Panc1 (cell line): ENCODE measurements around the gene MET. TPM values are rescaled to one million over a fixed set of nuclear protein-coding genes. Genes with fewer than 3 reads are reported as not detected.

Source experiments
- ATAC-seq: fragments of 200-7000 bp; cut with Tn5 transposase; 2 replicates; pipeline ENCODE4 v1.9.1; 2020; ENCODE audit warnings: mild to moderate bottlenecking, moderate library complexity
- BruUV-seq: library from RNA; stranded (reverse); fragments of 400-500 nt; replicated peaks from 2 replicates; lab custom pipeline; 2021; lab: Mats Ljungman, UMichigan
- CTCF ChIA-PET: fragments of 300-600 bp; sonication (Branson Sonifier 250); formaldehyde crosslinking; loops from one replicate; lab custom pipeline; 2022; ENCODE audit warnings: antibody characterized with exemption; lab: Charles Lee
- POLR2A ChIA-PET: fragments of 300-600 bp; sonication (Branson Sonifier 250); formaldehyde crosslinking; loops from one replicate; lab custom pipeline; 2022; ENCODE audit warnings: antibody characterized with exemption; lab: Charles Lee
- DNase-seq: peaks from one replicate; pipeline ENCODE4 v3.0.0-alpha.2; 2010; ENCODE audit warnings: low read depth, low spot score
- H3K27ac ChIP-seq: 2 replicates; pipeline ENCODE4 v1.5.1; 2011; ENCODE audit warnings: mild to moderate bottlenecking, low read length, inconsistent platforms
- H3K27me3 ChIP-seq: fragments of 200-500 bp; sonication (Bioruptor generic); 2 replicates; pipeline ENCODE4 v1.6.0; 2014; ENCODE audit warnings: low read length, inconsistent platforms; ENCODE audit not compliant: control insufficient read depth, insufficient read depth
- H3K36me3 ChIP-seq: fragments of 200-500 bp; sonication (Bioruptor generic); 2 replicates; pipeline ENCODE4 v1.5.1; 2014; ENCODE audit warnings: inconsistent platforms, mild to moderate bottlenecking, low read length, moderate library complexity; ENCODE audit not compliant: control insufficient read depth, insufficient read depth
- H3K4me1 ChIP-seq: 2 replicates; pipeline ENCODE4 v1.5.1; 2011; ENCODE audit warnings: inconsistent platforms, mild to moderate bottlenecking, low read length, moderate library complexity; ENCODE audit not compliant: control insufficient read depth, insufficient read depth
- H3K4me3 ChIP-seq, 2 experiments: 2 replicates each; pipeline ENCODE4 v1.5.1; 2011 to 2012; ENCODE audit warnings: low read depth in 2 of 2, low read length in 2 of 2, mild to moderate bottlenecking in 2 of 2, inconsistent platforms in 1 of 2, moderate library complexity in 1 of 2
- H3K9me3 ChIP-seq: fragments of 200-500 bp; sonication (Bioruptor generic); 2 replicates; pipeline ENCODE4 v1.5.1; 2014; ENCODE audit warnings: low read depth, mild to moderate bottlenecking, inconsistent platforms, low read length, moderate library complexity; ENCODE audit not compliant: control insufficient read depth, insufficient read depth
- CTCF ChIP-seq: fragments of 450-650 bp; IDR thresholded peaks from 2 replicates; pipeline ENCODE4 v1.5.1; 2017; ENCODE audit warnings: mild to moderate bottlenecking
- POLR2AphosphoS5 ChIP-seq: IDR thresholded peaks from 2 replicates; pipeline ENCODE4 v1.6.1; 2012; ENCODE audit warnings: mild to moderate bottlenecking, low read depth, low read length, moderate library complexity
- REST ChIP-seq, 2 experiments: IDR thresholded peaks; 2 replicates each; pipeline ENCODE4 v1.6.1; 2011 to 2012; ENCODE audit warnings: low read depth in 2 of 2, control low read depth in 1 of 2, low read length in 1 of 2, mild to moderate bottlenecking in 1 of 2, moderate library complexity in 1 of 2; ENCODE audit not compliant: insufficient read depth in 1 of 2
- SIN3A ChIP-seq: IDR thresholded peaks from 2 replicates; pipeline ENCODE4 v1.6.1; 2012; ENCODE audit warnings: low read depth, mild to moderate bottlenecking, low read length, moderate library complexity, borderline replicate concordance; ENCODE audit not compliant: insufficient read depth
- TCF7L2 ChIP-seq: IDR thresholded peaks from 2 replicates; pipeline ENCODE4 v1.6.1; 2011; ENCODE audit warnings: mild to moderate bottlenecking, low read depth, low read length, inconsistent platforms
- in situ Hi-C: cut with HindIII; loops from 2 replicates; pipeline ENCODE4 v1.10.0; 2016; ENCODE audit warnings: low sequenced_read_pairs, low pct_unique_long_range_greater_than_20kb
- intact Hi-C: fragments of 100-400 bp; cut with micrococcal nuclease; formaldehyde crosslinking; loops from one replicate; pipeline ENCODE4 v1.10.0; 2022; ENCODE audit not compliant: unreplicated experiment
- total RNA-seq: library from RNA; stranded (reverse); gene quantifications from one replicate; pipeline ENCODE4 v1.2.1, GENCODE V29; 2021; ENCODE audit not compliant: unreplicated experiment

The MET gene
- total RNA-seq, 1 experiment from 2014 or later: 103 TPM

- in situ Hi-C loops: no loop called here
- intact Hi-C loops: no loop called here
- Histone ChIP-seq H3K36me3 (no peaks in the 10 kb centered on the region; the same call in none of the 2 replicates), H3K27me3 (no peaks in the 10 kb centered on the region), H3K4me1 (peaks cover 20% of the 10 kb centered on the region), H3K4me3 (no peak overlapping the region), H3K27ac (no peak overlapping the region), H3K9me3 (no peaks in the 10 kb centered on the region)
- POLR2A ChIA-PET: no interaction called here
- TF ChIP-seq REST (IDR thresholded peaks at IDR 0.05; ENCODE audit: insufficient read depth in 1 of 2, low read depth in 2 of 2, low read length in 1 of 2) (no peak), SIN3A (no peak), TCF7L2 (no peak), CTCF (no peak), POLR2AphosphoS5 (no peak)
- DNase-seq: no peak
- ATAC-seq: no peak
- CTCF ChIA-PET: no interaction called here
- no TSS peak for BruUV-seq
Observed at GRCh38 chr7:116733924-116734580, 62.1 kb downstream of the MET start.

GRCh38 chr7:116734710-116735109 lies 62.7 kb downstream of the MET start:
- intact Hi-C loops (no loop called here), in situ Hi-C loops (no loop called here)
- ATAC-seq (no peak), DNase-seq (no peak)
- ChIA-PET POLR2A (interaction anchor here (0.6 kb wide), 1 partner anchor 301 kb away, joined by 6 read pairs; no protein-coding TSS in a partner anchor), CTCF (no interaction called here)
- BruUV-seq: no TSS peak
- Histone ChIP-seq H3K36me3 (no peaks in the 10 kb centered on the region; the same call in none of the 2 replicates), H3K4me3 (no peak overlapping the region), H3K27ac (no peak overlapping the region), H3K4me1 (peaks cover 18% of the 10 kb centered on the region), H3K9me3 (no peaks in the 10 kb centered on the region), H3K27me3 (no peaks in the 10 kb centered on the region)
- no peak for TF ChIP-seq REST (IDR thresholded peaks at IDR 0.05; ENCODE audit: insufficient read depth in 1 of 2, low read depth in 2 of 2, low read length in 1 of 2)
- no peak for TF ChIP-seq TCF7L2
- TF ChIP-seq SIN3A: no peak
- no peak for TF ChIP-seq CTCF
- no peak for TF ChIP-seq POLR2AphosphoS5
